ENCODE data around the gene ANKRD66.

The ANKRD66 gene

DNA sequence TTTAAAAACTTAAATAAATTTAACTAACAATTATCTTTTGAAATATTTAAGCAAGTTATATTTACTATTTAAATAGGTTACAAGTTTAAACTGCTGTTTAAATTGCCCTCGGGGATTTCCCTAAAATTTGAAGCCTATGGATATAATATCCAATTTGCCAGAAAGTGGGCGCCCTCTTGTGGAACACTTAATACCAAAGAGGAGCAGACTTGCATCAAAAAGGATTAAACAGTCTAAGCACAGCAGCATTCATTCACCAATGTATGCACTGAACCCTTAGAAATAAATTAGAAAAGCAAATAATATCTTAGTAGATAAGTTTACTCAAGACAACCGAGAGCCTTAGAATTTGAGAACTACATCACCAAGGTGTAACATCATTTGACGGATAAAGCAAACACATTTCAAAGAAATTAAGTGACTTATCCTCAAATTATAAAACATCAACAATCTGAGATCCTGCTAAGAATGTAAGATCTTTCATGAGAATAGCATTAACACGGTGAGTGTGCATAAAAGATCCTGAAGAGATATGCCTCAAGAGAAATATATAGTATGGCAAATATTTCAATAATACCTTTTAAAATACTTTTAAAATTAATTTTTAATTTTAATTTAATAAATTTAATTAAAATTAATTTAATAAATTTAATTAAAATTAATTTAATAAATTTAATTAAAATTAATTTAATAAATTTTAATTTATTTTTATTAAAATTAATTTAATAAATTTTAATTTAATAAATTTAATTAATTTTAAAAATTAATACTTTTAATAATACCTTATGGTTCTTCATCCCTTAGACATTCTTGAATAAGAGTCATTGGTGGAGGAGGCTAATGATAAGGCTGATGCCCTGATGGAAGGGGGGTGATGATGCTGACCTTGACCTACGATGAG, 35.0 kb downstream of the ANKRD66 start:
- no peak overlapping the region for H3K27ac ChIP-seq
- peak; percentile 92 for TF ChIP-seq CTCF (conservative IDR thresholded peaks at IDR 0.05)
- no peak for TF ChIP-seq ZFX (IDR thresholded peaks at IDR 0.05)

DNA sequence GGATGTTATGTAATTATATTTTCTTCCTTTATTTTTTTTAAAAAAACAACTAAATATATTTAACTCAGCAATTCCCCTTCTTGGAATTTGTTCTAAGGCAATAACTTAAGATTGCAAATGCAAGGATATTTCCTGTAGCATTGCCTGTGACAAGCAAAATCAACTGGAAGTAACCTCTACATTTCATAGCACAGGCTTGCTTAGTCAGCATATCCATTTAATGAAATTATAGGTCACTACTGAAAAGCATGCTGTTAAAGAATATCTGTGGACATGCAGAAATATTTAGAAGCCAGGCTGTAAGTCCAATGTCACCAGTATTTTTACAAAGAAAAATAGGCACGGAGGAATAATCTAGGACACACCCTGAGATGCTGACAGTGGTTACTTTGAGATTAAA, 37.8 kb downstream of the ANKRD66 start:
- no peak for TF ChIP-seq CTCF (conservative IDR thresholded peaks at IDR 0.05)
- no peak overlapping the region for H3K27ac ChIP-seq

- TF ChIP-seq CTCF (conservative IDR thresholded peaks at IDR 0.05) (no peak), ZFX (IDR thresholded peaks at IDR 0.05) (no peak)
- no peak overlapping the region for H3K27ac ChIP-seq
Observed at GRCh38 chr6:46787871-46788540, 41.3 kb downstream of the ANKRD66 start.

DNA sequence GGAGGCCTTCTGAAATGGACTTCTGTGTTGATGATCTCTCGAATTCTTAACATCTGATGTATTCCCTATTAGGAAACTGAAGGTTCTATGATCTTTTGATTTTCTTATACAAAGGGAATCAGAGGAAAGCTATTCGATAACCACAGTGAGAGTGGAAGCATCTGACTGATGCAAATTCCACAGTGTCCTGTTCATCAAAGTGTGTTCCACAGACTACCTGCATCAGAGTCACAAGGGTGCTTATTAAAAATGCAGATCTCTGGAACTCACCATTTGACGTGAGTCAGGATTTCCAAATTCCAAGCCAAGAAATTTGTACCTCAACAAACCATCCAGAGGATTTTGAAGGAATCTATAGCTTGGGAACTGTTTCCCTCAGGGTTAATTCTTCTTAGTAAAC, 42.1 kb downstream of the ANKRD66 start:
- no peak overlapping the region for H3K27ac ChIP-seq
- TF ChIP-seq ZFX (IDR thresholded peaks at IDR 0.05) (no peak), CTCF (conservative IDR thresholded peaks at IDR 0.05) (no peak)

GRCh38 chr6:46789434-46790354, 43.0 kb downstream of the ANKRD66 start:
- H3K27ac ChIP-seq = no peak overlapping the region
- TF ChIP-seq CTCF (conservative IDR thresholded peaks at IDR 0.05) (no peak), ZFX (IDR thresholded peaks at IDR 0.05) (no peak)

DNA sequence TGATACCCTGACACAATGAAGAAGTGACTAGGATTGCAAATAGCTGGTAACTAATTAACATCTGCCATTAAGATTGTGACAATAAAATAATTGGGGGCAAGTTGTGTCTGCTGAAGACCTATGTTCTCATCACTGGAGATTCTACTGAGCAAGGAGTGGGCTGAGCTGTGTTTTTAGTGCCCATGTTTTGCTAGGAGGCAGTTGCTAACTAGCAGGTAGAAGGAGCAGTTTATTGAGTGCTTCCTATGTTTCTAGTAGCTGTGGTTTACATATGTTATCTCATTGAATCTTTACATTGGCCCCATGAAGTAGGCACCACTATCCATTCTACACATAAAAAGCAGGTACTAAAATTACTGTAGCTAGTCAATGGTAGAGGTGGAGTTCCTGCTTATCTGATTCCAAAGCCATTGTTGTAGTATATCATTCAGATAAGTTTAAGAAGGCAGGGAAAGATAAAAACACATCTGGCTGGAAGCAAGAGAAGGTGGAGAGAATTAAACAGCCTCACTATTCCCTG, 43.7 kb downstream of the ANKRD66 start:
- no peak for TF ChIP-seq ZFX (IDR thresholded peaks at IDR 0.05)
- TF ChIP-seq CTCF (conservative IDR thresholded peaks at IDR 0.05) = no peak
- H3K27ac ChIP-seq = no peak overlapping the region

Data from C4-2B (cell line).